Measurements from ENCODE around the gene PARD6B.
"Not testable (repeated sequence)": the region's sequence is repeated elsewhere in the genome, so short reads cannot be mapped to it uniquely, and the experiment has no call there.

PARD6B gene

GRCh38 chr20:50704971-50705370, 26.4 kb upstream of the PARD6B start:
- TF ChIP-seq POLR2AphosphoS5 (IDR thresholded peaks at IDR 0.05; ENCODE audit: low read depth, low read length) (no peak), POLR2A (IDR thresholded peaks at IDR 0.05; ENCODE audit: low read depth, low read length) (no peak), TAF1 (IDR thresholded peaks at IDR 0.05; ENCODE audit: borderline replicate concordance, low read depth, low read length) (no peak)
- DNase-seq (ENCODE audit: insufficient read length), result no peak
- no peak for FAIRE-seq

DNA sequence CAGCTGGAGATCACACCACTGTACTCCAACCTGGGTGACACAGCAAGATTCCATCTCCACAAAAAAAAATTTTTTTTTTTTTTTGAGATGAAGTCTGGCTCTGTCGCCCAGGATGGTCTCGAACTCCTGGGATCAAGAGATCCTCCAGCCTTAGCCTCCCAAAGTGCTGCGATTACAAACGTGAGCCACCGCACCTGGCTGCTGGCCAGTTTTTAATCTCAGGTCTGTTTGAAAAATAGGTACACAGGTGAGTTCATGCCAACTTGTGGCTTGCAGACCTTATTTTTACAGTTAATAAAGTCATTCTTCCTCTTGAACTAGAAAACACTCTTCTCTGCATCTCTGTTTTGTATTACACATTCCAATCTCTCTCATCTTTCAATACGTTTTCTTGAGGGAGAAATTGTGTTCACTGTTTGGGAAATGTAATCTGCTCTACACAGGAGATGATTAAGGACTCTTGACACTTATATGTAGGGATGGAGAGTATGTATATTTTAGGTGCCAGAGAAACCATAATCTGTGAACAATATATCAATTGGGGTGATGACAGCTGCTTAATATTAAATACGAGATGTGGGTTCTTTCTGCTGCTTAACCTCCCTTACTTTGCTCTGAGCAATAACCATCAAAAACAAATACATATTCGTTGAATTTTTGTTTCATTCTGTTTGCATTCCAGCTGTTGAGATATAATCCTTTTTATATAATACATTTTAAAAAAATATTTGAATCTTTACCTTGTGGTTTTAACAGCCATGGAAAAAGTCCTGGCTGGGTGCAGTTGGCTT, 22.3 kb upstream of the PARD6B start:
- no peak for FAIRE-seq
- no peak for DNase-seq (ENCODE audit: insufficient read length)
- TF ChIP-seq POLR2A (IDR thresholded peaks at IDR 0.05; ENCODE audit: low read depth, low read length) (no peak), TAF1 (IDR thresholded peaks at IDR 0.05; ENCODE audit: borderline replicate concordance, low read depth, low read length) (no peak), POLR2AphosphoS5 (IDR thresholded peaks at IDR 0.05; ENCODE audit: low read depth, low read length) (no peak)

- no peak for DNase-seq (ENCODE audit: insufficient read length)
- no peak for FAIRE-seq
- no peak for TF ChIP-seq POLR2AphosphoS5 (IDR thresholded peaks at IDR 0.05; ENCODE audit: low read depth, low read length)
Measured at GRCh38 chr20:50709636-50709973, 21.8 kb upstream of the PARD6B start.

- DNase-seq (ENCODE audit: insufficient read length) (no peak), FAIRE-seq (no peak)
- TF ChIP-seq TAF1 (IDR thresholded peaks at IDR 0.05; ENCODE audit: borderline replicate concordance, low read depth, low read length) (no peak), POLR2AphosphoS5 (IDR thresholded peaks at IDR 0.05; ENCODE audit: low read depth, low read length) (no peak), POLR2A (IDR thresholded peaks at IDR 0.05; ENCODE audit: low read depth, low read length) (no peak)
Measured at GRCh38 chr20:50710492-50711063, 20.8 kb upstream of the PARD6B start.

GRCh38 chr20:50711113-50711825, 20.1 kb upstream of the PARD6B start:
- no peak for TF ChIP-seq TAF1 (IDR thresholded peaks at IDR 0.05; ENCODE audit: borderline replicate concordance, low read depth, low read length)
- TF ChIP-seq POLR2AphosphoS5 (IDR thresholded peaks at IDR 0.05; ENCODE audit: low read depth, low read length), result no peak
- no peak for TF ChIP-seq POLR2A (IDR thresholded peaks at IDR 0.05; ENCODE audit: low read depth, low read length)
- FAIRE-seq (no peak), DNase-seq (ENCODE audit: insufficient read length) (no peak)

DNA sequence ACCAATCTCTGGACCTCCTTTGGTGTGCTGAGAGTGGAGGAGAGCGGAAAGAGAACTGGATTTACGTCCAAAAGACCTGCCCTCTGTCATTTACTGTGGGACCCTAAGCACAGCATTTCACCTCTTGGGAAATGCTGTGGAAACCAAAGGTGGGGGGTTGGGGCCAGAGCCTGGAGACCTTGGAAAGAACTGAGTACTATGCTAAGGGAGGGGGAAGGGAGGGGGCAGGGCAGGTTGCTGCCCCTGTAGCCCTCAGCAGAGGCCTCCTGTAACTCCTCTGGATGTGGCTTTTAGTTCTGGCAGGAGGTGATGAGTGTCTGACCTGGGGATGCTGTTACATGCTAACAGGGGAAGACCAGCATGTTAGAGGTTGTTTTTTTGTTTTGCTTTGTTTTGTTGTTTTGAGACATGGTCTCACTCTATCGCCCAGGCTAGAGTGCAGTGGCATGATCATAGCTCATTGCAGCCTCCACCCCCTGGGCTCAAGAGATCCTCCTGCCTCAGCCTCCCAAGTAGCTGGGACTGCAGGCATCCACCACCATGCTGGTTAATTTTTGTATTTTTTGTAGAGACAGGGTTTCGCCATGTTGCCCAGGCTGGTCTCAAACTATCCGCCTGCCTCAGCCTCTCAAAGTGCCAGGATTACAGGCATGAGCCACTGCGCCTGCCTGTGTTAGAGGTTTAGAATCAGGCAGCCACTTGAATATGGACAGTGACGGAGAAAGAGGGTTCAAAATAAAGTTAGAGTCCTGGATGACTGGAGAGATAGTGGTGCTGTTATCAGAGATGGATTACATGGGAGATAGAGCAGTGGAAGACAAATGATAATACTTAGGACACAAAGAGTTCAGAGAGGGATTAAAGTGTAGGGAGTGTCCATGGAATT, 18.4 kb upstream of the PARD6B start:
- FAIRE-seq (no peak), DNase-seq (ENCODE audit: insufficient read length) (no peak)
- TF ChIP-seq TAF1 (IDR thresholded peaks at IDR 0.05; ENCODE audit: borderline replicate concordance, low read depth, low read length), result no peak
- no peak for TF ChIP-seq POLR2A (IDR thresholded peaks at IDR 0.05; ENCODE audit: low read depth, low read length)
- no peak for TF ChIP-seq POLR2AphosphoS5 (IDR thresholded peaks at IDR 0.05; ENCODE audit: low read depth, low read length)

- FAIRE-seq (no peak), DNase-seq (ENCODE audit: insufficient read length) (no peak)
Measured at GRCh38 chr20:50713657-50714101, 17.7 kb upstream of the PARD6B start.

GRCh38 chr20:50714426-50714825, 17.0 kb upstream of the PARD6B start:
- FAIRE-seq; DNase-seq (ENCODE audit: insufficient read length): not testable (repeated sequence)

More at GRCh38 chr20:50713657-50714101, 17.7 kb upstream of the PARD6B start:
- TF ChIP-seq POLR2AphosphoS5 (IDR thresholded peaks at IDR 0.05; ENCODE audit: low read depth, low read length) (no peak), TAF1 (IDR thresholded peaks at IDR 0.05; ENCODE audit: borderline replicate concordance, low read depth, low read length) (no peak)

DNA sequence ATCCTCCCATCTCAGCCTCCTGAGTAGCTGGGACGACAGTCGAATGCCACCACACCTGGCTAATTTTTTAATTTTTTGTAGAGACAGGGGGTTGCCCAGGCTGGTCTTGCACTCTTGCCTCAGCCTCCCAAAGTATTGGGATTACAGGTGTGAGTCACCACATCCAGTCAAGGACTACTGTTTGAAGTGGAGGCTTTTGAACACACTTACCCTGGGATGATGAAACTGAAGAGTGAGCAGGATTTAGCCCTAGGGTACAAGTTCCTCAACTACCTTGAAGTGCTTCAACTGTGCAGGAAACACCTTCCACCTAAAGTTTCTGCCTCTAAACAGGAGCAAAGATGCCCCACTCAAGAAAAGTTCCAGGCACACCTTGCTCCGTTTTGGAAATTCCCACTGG, 15.7 kb upstream of the PARD6B start:
- TF ChIP-seq POLR2AphosphoS5 (IDR thresholded peaks at IDR 0.05; ENCODE audit: low read depth, low read length) (no peak), TAF1 (IDR thresholded peaks at IDR 0.05; ENCODE audit: borderline replicate concordance, low read depth, low read length) (no peak), POLR2A (IDR thresholded peaks at IDR 0.05; ENCODE audit: low read depth, low read length) (no peak)
- FAIRE-seq (no peak), DNase-seq (ENCODE audit: insufficient read length) (no peak)

DNA sequence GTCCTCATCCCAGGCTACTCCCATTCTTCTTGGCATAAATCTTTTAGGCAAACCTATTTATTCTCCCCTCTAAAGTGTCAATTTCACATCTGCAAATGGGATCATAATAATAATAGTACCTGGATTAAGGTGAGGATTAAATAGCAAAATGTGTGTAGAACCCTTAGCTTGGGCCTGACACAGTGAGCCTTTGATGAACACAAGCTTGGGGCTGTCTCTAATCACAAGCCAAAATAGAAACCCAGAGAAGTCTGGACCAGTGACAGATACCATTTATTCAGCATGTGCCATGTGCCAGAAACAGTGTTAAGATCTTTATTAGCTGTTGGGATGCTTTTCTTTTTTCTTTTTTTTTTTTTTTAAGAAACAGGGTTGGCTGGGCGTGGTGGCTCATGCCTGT, 14.9 kb upstream of the PARD6B start:
- TF ChIP-seq TAF1 (IDR thresholded peaks at IDR 0.05; ENCODE audit: borderline replicate concordance, low read depth, low read length), result no peak
- no peak for TF ChIP-seq POLR2A (IDR thresholded peaks at IDR 0.05; ENCODE audit: low read depth, low read length)
- no peak for TF ChIP-seq POLR2AphosphoS5 (IDR thresholded peaks at IDR 0.05; ENCODE audit: low read depth, low read length)
- DNase-seq (ENCODE audit: insufficient read length) (no peak), FAIRE-seq (no peak)

DNA sequence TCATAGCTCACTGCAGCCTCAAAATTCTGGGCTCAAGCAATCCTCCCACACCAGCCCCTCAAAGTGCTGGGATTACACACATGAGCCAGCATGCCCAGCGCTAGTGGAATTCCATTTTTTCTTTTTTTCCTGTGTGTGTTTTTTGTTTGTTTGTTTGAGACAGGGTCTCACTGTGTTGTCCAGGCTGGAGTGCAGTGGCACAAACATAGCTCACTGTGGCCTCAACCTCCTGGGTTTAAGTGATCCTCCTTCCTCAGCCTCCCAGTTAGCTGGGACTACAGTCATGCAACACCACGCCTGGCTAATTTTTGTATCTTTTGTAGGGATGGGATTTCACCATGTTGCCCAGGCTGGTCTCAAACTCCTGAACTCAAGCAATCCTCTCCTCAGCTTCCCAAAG, 14.1 kb upstream of the PARD6B start:
- no peak for TF ChIP-seq POLR2A (IDR thresholded peaks at IDR 0.05; ENCODE audit: low read depth, low read length)
- no peak for TF ChIP-seq TAF1 (IDR thresholded peaks at IDR 0.05; ENCODE audit: borderline replicate concordance, low read depth, low read length)
- no peak for TF ChIP-seq POLR2AphosphoS5 (IDR thresholded peaks at IDR 0.05; ENCODE audit: low read depth, low read length)
- no peak for DNase-seq (ENCODE audit: insufficient read length)
- FAIRE-seq, result no peak

Measured in GM12892 (cell line).